ENCODE measurements around the gene CLIP2.
"Not testable (repeated sequence)": the region's sequence is repeated elsewhere in the genome, so short reads cannot be mapped to it uniquely, and the experiment has no call there.

Gene CLIP2

DNA sequence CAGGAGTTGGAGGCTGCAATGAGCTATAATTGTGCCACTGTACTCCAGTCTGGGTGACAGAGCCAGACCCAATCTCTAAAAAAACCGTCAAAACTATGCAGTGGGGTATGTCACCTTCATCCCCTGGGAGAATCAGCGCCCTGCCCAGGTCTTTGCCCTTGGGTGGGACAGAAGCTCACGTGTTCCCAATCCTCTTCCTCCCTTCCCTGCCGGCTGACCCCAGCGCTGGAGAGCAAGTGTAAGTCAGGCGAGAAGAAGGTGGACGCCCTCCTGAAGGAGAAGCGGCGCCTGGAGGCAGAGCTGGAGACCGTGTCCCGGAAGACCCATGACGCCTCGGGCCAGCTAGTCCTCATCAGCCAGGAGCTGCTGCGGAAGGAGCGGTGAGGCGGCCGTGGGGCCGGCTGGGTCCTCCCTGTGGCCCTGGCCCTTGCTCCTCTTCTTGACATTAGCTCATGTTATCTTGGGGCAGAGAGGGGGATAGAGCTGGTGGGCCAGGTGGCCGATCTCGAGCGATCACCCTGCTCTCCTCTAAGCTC lies 99.7 kb downstream of the CLIP2 start:
- ChIA-PET CTCF (interaction anchor here (0.6 to 5.7 kb wide), 6 partner anchors 9 to 322 kb away, joined by 3 to 65 read pairs (median 6); no protein-coding TSS in a partner anchor), POLR2A (interaction anchor here (0.7 kb wide), 1 partner anchor 1659 kb away, joined by 5 read pairs; the partner anchor contains the start of gene MDH2)
- no peak for TF ChIP-seq CTCF (IDR thresholded peaks at IDR 0.05; ENCODE audit: control extremely low read depth, extremely low read depth, low read depth, missing control alignments)
- no peak for DNase-seq (ENCODE audit: extremely low spot score)

GRCh38 chr7:74393722-74394121 lies 104.5 kb downstream of the CLIP2 start:
- DNase-seq (ENCODE audit: extremely low spot score); POLR2A ChIA-PET: not testable (repeated sequence)
- peak; percentile 21 for TF ChIP-seq CTCF (IDR thresholded peaks at IDR 0.05; ENCODE audit: control extremely low read depth, extremely low read depth, low read depth, missing control alignments)
- CTCF ChIA-PET: interaction anchor here (0.8 to 4.2 kb wide), 3 partner anchors 23 to 188 kb away, joined by 3 to 21 read pairs (median 3); no protein-coding TSS in a partner anchor

DNA sequence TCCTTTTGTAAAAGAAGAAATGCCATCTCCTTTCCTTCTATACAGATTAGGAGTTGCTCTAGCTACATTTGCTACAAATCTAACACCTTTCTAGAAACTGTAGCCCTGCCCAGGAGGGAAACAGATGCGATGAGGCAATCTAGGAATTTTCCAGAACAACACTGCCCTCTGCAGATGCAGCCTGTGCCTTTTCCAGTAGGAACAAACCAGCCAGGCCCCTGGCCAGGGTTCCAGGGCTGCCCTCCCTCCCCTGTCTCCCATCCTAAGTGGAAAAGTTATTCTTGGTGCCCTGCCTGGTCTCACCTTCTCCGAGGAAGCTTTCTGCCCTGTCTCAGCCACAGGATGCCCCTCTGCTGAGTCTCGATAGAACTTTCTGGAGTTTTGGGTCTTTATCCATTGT lies 105.4 kb downstream of the CLIP2 start:
- CTCF ChIA-PET: interaction anchor here (0.8 to 4.2 kb wide), 3 partner anchors 186 to 326 kb away, joined by 3 to 21 read pairs (median 5); no protein-coding TSS in a partner anchor
- POLR2A ChIA-PET; DNase-seq (ENCODE audit: extremely low spot score): not testable (repeated sequence)

DNA sequence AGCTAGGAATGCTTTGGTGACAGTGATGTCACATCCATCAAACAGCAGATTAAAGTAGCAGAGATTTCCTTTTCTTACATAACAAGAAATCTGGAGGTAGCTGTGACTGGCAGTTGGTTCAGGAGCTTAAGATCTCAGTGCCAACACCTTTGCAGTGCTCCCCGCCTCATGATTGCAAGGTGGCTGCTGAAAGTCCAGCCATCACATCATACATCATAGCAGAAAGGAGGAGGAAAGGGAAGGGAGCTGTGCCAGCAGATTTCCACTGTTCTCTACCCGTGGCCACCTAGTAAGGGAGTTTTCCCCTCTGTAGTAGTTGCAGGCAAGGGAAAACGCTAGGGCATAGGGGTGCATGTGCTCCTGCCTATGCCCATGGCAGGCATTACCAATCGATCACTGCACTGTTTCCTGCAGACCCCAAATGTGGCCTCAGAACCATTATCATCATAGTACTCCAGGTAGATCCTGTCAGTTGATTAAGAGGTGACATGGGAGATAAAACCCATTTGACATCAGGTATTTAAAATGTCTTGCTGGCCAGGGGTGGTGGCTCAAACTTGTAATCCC lies 106.6 kb downstream of the CLIP2 start:
- DNase-seq (ENCODE audit: extremely low spot score): no peak
- POLR2A ChIA-PET: interaction anchor here (0.6 kb wide), 1 partner anchor 143 kb away, joined by 3 read pairs; no protein-coding TSS in a partner anchor
- CTCF ChIA-PET: interaction anchor here (1.5 to 4.2 kb wide), 3 partner anchors 22 to 327 kb away, joined by 3 to 21 read pairs (median 5); no protein-coding TSS in a partner anchor
- no peak for TF ChIP-seq CTCF (IDR thresholded peaks at IDR 0.05; ENCODE audit: control extremely low read depth, extremely low read depth, low read depth, missing control alignments)

DNA sequence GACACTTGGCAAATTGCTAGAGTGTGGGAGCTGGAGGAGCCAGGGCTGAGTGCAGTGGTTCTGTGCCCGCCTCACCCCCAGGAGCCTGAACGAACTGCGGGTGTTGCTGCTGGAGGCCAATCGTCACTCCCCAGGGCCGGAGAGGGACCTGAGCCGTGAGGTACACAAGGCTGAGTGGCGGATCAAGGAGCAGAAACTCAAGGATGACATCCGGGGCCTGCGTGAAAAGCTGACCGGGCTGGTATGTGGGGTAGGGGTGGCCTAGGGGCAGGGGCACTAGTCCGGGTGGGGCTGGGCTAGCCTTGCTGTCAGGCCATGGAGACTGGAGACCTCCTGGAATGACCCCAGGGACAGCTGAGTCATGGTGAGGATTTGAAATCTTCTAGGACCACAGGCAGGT lies 107.8 kb downstream of the CLIP2 start:
- POLR2A ChIA-PET: interaction anchor here (0.7 kb wide), 1 partner anchor 220 kb away, joined by 6 read pairs; no protein-coding TSS in a partner anchor
- no peak for DNase-seq (ENCODE audit: extremely low spot score)
- CTCF ChIA-PET: interaction anchor here (0.9 to 1.0 kb wide), 2 partner anchors 12 to 190 kb away, joined by 3 to 4 read pairs; no protein-coding TSS in a partner anchor
- TF ChIP-seq CTCF (IDR thresholded peaks at IDR 0.05; ENCODE audit: control extremely low read depth, extremely low read depth, low read depth, missing control alignments): no peak

GRCh38 chr7:74398426-74398825 lies 109.2 kb downstream of the CLIP2 start:
- DNase-seq (ENCODE audit: extremely low spot score): no peak
- POLR2A ChIA-PET: no interaction called here
- CTCF ChIA-PET: interaction anchor here (1.2 kb wide), 1 partner anchor 192 kb away, joined by 8 read pairs; no protein-coding TSS in a partner anchor
- no peak for TF ChIP-seq CTCF (IDR thresholded peaks at IDR 0.05; ENCODE audit: control extremely low read depth, extremely low read depth, low read depth, missing control alignments)

DNA sequence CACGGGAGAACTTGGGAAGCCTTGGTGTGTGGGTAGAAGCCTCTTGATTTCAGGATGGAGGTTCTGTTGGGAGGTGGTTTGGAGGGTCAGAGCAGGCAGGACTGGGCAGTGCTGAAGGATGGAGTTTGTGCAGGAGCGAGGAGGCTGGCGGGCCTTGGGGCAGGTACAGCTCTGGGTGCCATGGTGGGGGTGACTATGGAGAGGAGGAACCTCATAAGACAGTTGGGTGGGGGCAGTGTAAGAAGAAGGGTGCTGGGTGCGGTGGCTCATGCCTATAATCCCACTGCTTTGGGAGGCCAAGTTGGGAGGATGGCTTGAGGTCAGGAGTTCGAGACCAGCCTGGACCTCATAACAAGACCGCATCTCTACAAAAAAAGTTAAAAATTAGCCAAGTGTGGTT lies 109.8 kb downstream of the CLIP2 start:
- POLR2A ChIA-PET: no interaction called here
- CTCF ChIA-PET: interaction anchor here (1.2 kb wide), 1 partner anchor 192 kb away, joined by 8 read pairs; no protein-coding TSS in a partner anchor
- no peak for DNase-seq (ENCODE audit: extremely low spot score)
- no peak for TF ChIP-seq CTCF (IDR thresholded peaks at IDR 0.05; ENCODE audit: control extremely low read depth, extremely low read depth, low read depth, missing control alignments)

Data from GM10248 (cell line).